ENCODE results near the gene OR13C5.
"Not testable (repeated sequence)": the region's sequence is repeated elsewhere in the genome, so short reads cannot be mapped to it uniquely, and the experiment has no call there.

Gene OR13C5, protein sequence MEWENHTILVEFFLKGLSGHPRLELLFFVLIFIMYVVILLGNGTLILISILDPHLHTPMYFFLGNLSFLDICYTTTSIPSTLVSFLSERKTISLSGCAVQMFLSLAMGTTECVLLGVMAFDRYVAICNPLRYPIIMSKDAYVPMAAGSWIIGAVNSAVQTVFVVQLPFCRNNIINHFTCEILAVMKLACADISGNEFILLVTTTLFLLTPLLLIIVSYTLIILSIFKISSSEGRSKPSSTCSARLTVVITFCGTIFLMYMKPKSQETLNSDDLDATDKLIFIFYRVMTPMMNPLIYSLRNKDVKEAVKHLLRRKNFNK

GRCh38 chr9:104599313-104599712 is at the start of gene OR13C5:
TSS of gene OR13C5 (minus strand) at chr9:104599413. CDS start at chr9:104599413, 0 bp downstream.
- not testable (repeated sequence) for DNase-seq

GRCh38 chr9:104635456-104635855 is 36.2 kb upstream of the OR13C5 start:
- DNase-seq = no peak

GRCh38 chr9:104633976-104634520 is 34.8 kb upstream of the OR13C5 start:
- no peak for DNase-seq

DNA sequence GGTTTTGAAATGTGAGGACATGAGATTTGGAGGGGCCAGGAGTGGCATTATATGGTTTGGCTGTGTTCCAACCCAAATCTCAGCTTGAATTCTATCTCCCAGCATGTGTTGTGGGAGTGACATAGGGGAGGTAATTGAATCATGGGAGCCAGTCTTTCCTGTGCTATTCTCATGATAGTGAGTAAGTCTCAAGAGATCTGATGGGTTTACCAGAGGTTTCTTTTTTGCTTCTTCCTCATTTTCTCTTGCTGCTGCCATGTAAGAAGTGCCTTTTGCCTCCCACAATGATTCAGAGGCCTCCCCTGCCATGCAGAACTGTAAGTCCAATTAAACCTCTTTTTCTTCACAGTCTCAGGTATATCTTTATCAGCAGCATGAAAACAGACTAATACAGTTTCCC is 26.8 kb upstream of the OR13C5 start:
- DNase-seq = not testable (repeated sequence)

DNA sequence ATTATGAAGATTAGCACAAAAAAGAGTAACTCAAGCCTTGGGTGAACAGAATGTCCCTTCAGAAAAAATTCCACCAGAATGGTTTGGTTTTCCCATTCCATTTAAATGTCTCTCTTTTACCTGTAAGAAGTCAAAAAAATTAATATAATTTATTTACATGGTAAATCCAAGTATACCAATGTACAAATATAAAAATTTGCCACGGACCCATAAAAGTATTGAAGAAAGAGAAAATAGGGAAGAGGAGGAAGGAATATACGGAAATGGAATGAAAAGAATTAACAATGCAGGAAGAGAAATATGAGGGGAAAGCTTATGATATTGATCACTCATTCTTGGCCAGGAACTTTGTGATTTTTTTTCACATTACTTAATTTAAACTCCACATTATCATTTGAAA is 18.9 kb upstream of the OR13C5 start, which contains the start of gene OR13C9:
Gene OR13C9, minus strand, starts transcription at position 101 of the 400 bp plus-strand sequence. Its CDS starts 0 bp downstream, at position 101.
- no peak for DNase-seq

DNA sequence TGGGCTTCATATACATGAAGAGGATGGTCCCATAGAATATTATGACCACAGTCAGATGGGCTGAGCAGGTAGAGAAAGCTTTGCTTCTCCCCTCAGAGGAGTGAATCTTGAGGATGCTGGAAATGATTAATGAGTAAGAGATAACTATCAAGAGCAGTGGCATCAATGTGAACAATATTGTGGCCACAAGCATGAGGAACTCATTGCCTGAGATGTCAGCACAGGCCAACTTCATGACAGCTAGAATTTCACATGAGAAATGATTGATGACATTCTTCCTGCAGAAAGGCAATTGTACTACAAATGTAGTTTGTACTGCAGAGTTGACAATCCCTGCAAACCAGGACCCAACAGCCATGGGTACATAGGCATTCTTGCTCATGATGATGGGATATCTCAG is 18.2 kb upstream of the OR13C5 start:
- no peak for DNase-seq

DNA sequence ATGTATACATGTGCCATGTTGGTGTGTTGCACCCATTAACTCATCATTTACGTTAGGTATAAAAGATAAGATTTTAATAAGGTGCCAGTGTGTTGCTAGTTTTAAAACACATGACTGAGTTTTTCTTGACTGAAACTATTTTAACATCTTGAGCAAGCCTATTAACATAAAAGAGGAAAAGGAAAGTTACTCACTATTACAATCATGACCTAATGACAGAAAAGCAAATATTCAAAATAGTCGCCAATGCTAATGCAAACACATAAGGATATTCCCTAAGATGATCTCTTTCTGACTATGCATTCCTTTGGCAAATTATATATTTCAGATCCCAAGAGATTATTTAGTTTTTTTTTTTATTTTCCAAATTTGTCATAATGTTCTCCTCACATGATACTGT is 12.0 kb upstream of the OR13C5 start:
- DNase-seq = no peak

DNA sequence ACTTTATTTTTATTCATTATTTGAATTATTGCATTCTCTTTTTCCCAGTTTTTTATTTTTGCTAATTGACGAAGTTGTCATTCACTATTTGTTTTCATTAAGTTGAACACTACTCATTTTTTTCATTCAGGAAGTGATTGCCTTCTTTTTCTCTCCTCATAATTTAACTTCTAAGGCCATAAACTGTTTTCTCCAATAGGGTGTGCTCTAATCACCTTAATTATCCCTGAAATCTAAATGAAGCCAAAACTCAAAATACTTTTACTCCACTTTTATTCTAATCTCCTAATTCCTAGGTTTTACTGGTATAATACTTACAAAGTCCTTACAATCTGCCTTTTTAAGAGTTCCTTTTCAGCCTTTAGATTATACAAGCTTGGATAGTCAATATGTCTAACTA is 9.1 kb upstream of the OR13C5 start:
- no peak for DNase-seq

GRCh38 chr9:104606152-104606551 is 6.9 kb upstream of the OR13C5 start:
- no peak for DNase-seq

- DNase-seq = not testable (repeated sequence)
These were observed 6.3 kb upstream of the OR13C5 start, which contains the start of gene OR13C2 for GRCh38 chr9:104605527-104605926. TSS of gene OR13C2 (minus strand) at chr9:104605627. CDS start at chr9:104605627, 0 bp downstream.

- DNase-seq = no peak
These were observed 5.6 kb upstream of the OR13C5 start for GRCh38 chr9:104604801-104605200.

- DNase-seq = not testable (repeated sequence)
These were observed 464 bp downstream of the OR13C5 start for GRCh38 chr9:104598749-104599148.

DNA sequence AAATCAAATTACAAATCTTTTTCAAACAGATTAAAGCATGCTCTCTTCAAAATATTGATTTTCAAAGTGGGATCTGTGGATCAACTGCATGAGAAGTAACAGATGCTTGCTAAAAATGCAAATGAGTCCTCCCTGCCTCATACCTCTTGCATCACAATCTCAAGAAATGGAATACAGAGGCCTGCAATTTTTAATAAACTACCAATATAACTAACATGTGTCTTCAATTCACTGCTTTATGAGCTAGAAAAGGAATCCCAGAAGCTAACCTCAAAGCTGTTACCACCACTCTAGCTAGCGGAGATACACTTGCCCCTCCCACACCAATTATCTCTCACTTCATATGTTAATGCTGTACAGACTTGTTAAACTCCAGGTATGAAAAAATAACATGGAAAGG is 9.6 kb downstream of the OR13C5 start:
- no peak for DNase-seq

DNA sequence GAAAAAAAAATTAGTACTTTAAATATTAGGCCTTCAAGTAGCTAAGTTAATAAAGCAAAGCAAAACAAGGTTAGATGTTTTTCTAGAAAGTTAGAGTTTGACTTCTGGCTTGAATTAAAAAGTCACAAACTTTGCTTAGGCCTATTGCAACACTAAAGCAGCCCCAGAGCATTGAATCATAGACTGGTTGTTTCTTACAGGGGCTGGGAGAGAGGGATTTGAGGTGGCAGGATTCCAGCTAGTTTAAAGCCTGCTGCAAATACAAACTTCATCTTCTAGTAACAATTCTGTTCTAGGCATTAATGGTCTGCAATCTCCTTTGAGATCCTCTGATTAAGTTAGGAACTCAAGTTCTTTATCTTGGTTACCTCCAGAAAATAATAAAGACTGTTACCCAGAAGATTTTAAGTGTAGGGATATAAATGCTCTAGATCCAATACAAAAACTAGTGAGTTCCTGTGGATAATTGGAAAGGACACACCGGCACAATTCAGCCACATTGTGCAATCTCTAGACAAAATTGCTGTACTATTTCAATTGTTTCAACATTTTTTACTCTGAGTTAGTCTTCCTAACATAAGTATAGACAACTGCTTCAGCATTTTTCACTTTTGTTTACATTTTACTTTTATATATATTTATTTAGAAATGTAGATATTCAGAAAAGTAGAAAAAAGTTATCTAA is 12.6 kb downstream of the OR13C5 start:
- DNase-seq = no peak

- no peak for DNase-seq
These were observed 18.7 kb downstream of the OR13C5 start for GRCh38 chr9:104580562-104580961.

- DNase-seq = no peak
These were observed 21.9 kb downstream of the OR13C5 start for GRCh38 chr9:104577263-104577662.

DNA sequence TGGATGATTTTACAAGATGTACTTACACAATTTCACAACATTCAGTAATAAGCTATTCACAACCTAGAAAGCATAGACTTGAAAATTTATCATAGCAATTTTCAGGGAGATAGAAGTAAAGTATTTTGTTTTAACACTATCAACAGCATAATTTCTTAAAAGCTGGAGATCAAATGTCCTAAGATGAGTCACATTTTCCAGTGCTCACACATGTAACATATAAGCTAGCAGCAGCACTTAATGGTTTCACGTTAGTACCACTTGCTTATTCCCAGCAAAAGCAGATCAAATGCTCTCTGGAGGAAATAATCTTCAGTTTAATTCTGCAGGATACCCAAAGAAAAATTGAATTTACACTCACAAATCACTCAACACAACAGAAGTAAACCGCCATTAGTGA is 23.8 kb downstream of the OR13C5 start:
- DNase-seq = no peak

GRCh38 chr9:104572612-104573011 is 26.6 kb downstream of the OR13C5 start:
- no peak for DNase-seq

- DNase-seq = no peak
These were observed 30.3 kb downstream of the OR13C5 start, which contains the start of gene OR13C8 for GRCh38 chr9:104568868-104569267. TSS of gene OR13C8 (plus strand) at chr9:104569168. CDS start at chr9:104569168, 0 bp downstream.

DNA sequence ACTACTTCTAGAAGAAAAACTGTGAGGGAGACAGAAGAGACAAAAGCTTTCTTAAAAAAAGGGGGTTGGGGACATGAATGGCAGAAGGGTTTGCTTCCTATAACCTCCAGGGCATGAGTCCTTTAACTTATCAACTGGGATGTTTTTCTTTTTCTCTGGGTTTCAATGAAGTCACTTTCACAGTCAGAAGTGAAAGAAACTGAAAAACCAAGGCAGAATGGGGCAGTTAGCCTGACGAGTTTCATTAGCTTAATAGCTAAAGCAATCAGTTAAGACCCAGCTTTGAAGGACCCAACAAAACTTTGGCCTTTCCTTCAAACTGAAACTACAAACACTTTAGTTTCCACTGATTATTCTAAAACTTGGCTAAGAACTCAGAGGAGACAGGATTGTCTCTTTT is 34.9 kb downstream of the OR13C5 start:
- DNase-seq = no peak

GRCh38 chr9:104556830-104557634 is 42.2 kb downstream of the OR13C5 start:
- DNase-seq = no peak

- DNase-seq = no peak
These were observed 43.7 kb downstream of the OR13C5 start for GRCh38 chr9:104555521-104555920.

DNA sequence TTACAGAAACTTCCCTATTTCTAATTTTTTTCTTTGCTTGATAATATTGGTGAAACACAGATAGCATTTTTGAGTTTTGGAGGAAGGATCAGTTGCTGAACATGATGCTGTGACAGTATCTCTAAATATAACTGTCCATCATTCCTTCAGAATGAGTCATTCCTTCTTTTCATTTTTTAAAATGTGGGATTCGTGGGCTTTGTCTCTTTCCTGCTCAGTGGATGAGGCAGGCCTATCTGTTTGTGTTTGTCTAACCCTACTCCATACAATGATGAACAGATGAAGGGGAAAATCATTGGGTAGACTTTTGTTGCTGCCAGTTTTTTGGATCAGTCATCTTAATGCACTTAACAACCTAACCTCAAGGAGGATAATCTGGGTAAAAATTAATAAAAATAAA is 46.0 kb downstream of the OR13C5 start:
- DNase-seq = no peak

All from activated CD4-positive, alpha-beta T cell treated with anti-CD3 and anti-CD28 coated beads, Interleukin-2, amount 50 U/mL, for 4 hours (primary cell).